ENCODE results near the gene GDF7.

GRCh38 chr2:20664071-20664390, 2.9 kb upstream of the GDF7 start:
- TF ChIP-seq POLR2AphosphoS5 (IDR thresholded peaks at IDR 0.05; ENCODE audit: low read depth, low read length) (no peak), POLR2A (IDR thresholded peaks at IDR 0.05; ENCODE audit: borderline replicate concordance, extremely low read depth, insufficient read depth, insufficient read length) (no peak), CTCF (IDR thresholded peaks at IDR 0.05 in 2 of 3, conservative IDR thresholded peaks at IDR 0.05 in 1 of 3; ENCODE audit: borderline replicate concordance in 1 of 3, insufficient read depth in 1 of 3, low read depth in 2 of 3, low read length in 2 of 3) (no peak)
